WTC11 (cell line): Measurements from ENCODE around the gene DPY30. TPM values are rescaled to one million over a fixed set of nuclear protein-coding genes. Genes with fewer than 3 reads are reported as not detected.

ENCODE experiments used
- ATAC-seq: fragments of 200-7000 bp; cut with Tn5 transposase; 2 replicates; pipeline ENCODE4 v1.10.0; 2021; ENCODE audit warnings: mild to moderate bottlenecking, moderate library complexity
- CTCF ChIA-PET: fragments of 300-600 bp; sonication (Branson Sonifier 250); formaldehyde crosslinking; loops from one replicate; lab custom pipeline; 2021; ENCODE audit warnings: antibody characterized with exemption; lab: Charles Lee
- POLR2A ChIA-PET: fragments of 350-600 bp; sonication (Branson Sonifier 250); formaldehyde crosslinking; loops from one replicate; lab custom pipeline; 2021; ENCODE audit warnings: antibody characterized with exemption; lab: Charles Lee
- DNase-seq: peaks from one replicate; pipeline ENCODE4 v3.0.0; 2021; ENCODE audit warnings: low spot score
- H3K27ac Mint-ChIP-seq: 2 replicates; pipeline ENCODE4 v1.8.0; 2021; ENCODE audit warnings: mixed read lengths
- H3K27me3 Mint-ChIP-seq: 2 replicates; pipeline ENCODE4 v1.8.0; 2021; ENCODE audit warnings: low read depth, mild to moderate bottlenecking, moderate library complexity, mixed read lengths
- H3K36me3 Mint-ChIP-seq: 2 replicates; pipeline ENCODE4 v1.8.0; 2021; ENCODE audit warnings: mixed read lengths
- H3K4me1 Mint-ChIP-seq: 2 replicates; pipeline ENCODE4 v1.8.0; 2022; ENCODE audit warnings: mixed read lengths
- H3K4me3 Mint-ChIP-seq: 2 replicates; pipeline ENCODE4 v1.8.0; 2021; ENCODE audit warnings: mild to moderate bottlenecking, moderate library complexity, mixed read lengths
- H3K9me3 Mint-ChIP-seq: 2 replicates; pipeline ENCODE4 v1.8.0; 2021; ENCODE audit warnings: mixed read lengths
- ATF1 ChIP-seq: sonication (generic); formaldehyde crosslinking; IDR thresholded peaks from 2 replicates; pipeline ENCODE4 v1.8.1; 2023; ENCODE audit warnings: mild to moderate bottlenecking, moderate library complexity, missing genetic modification reagents
- FOXJ3 ChIP-seq: sonication (generic); formaldehyde crosslinking; IDR thresholded peaks from 2 replicates; pipeline ENCODE4 v1.9.0; 2021; ENCODE audit warnings: missing genetic modification reagents, mild to moderate bottlenecking, borderline replicate concordance
- FOXK1 ChIP-seq: sonication (generic); formaldehyde crosslinking; IDR thresholded peaks from 2 replicates; pipeline ENCODE4 v1.8.0; 2022; ENCODE audit warnings: mild to moderate bottlenecking, moderate library complexity, missing genetic modification reagents
- GABPB1 ChIP-seq: sonication (generic); formaldehyde crosslinking; IDR thresholded peaks from 2 replicates; pipeline ENCODE4 v1.8.1; 2023; ENCODE audit warnings: mild to moderate bottlenecking, missing genetic modification reagents
- GTF2I ChIP-seq: fragments of 250-450 bp; sonication (Bioruptor Pico); conservative IDR thresholded peaks from 2 replicates; pipeline ENCODE4 v1.4.0; 2021; ENCODE audit warnings: mild to moderate bottlenecking
- IRF2 ChIP-seq: sonication (generic); formaldehyde crosslinking; IDR thresholded peaks from 2 replicates; pipeline ENCODE4 v1.8.0; 2022; ENCODE audit warnings: low read depth, missing genetic modification reagents, borderline replicate concordance
- JAZF1 ChIP-seq: fragments of 250-450 bp; sonication (Bioruptor Pico); IDR thresholded peaks from 2 replicates; pipeline ENCODE4 v1.9.0; 2021; ENCODE audit warnings: moderate library complexity, mild to moderate bottlenecking, inconsistent platforms
- NFATC4 ChIP-seq: fragments of 250-450 bp; sonication (Bioruptor Pico); IDR thresholded peaks from 2 replicates; pipeline ENCODE4 v1.9.0; 2021; ENCODE audit warnings: mild to moderate bottlenecking
- NFYB ChIP-seq: sonication (generic); formaldehyde crosslinking; conservative IDR thresholded peaks from 2 replicates; pipeline ENCODE4 v1.8.0; 2022; ENCODE audit warnings: low read depth, missing genetic modification reagents
- NR1H2 ChIP-seq: sonication (generic); formaldehyde crosslinking; IDR thresholded peaks from 2 replicates; pipeline ENCODE4 v1.9.0; 2021; ENCODE audit warnings: mild to moderate bottlenecking, moderate library complexity, missing genetic modification reagents
- RORB ChIP-seq: fragments of 250-450 bp; sonication (Bioruptor Pico); IDR thresholded peaks from 2 replicates; pipeline ENCODE4 v1.9.0; 2021; ENCODE audit warnings: mild to moderate bottlenecking
- SMAD3 ChIP-seq: sonication (generic); formaldehyde crosslinking; IDR thresholded peaks from 2 replicates; pipeline ENCODE4 v1.8.0; 2022; ENCODE audit warnings: missing genetic modification reagents, mild to moderate bottlenecking, borderline replicate concordance
- TCF7 ChIP-seq: sonication (generic); formaldehyde crosslinking; IDR thresholded peaks from 2 replicates; pipeline ENCODE4 v1.8.0; 2022; ENCODE audit warnings: mild to moderate bottlenecking, low read depth, missing genetic modification reagents, moderate library complexity
- TEAD1 ChIP-seq: sonication (generic); formaldehyde crosslinking; IDR thresholded peaks from 2 replicates; pipeline ENCODE4 v1.8.0; 2022; ENCODE audit warnings: mild to moderate bottlenecking, missing genetic modification reagents
- TEAD4 ChIP-seq: sonication (generic); formaldehyde crosslinking; IDR thresholded peaks from 2 replicates; pipeline ENCODE4 v1.8.0; 2022; ENCODE audit warnings: mild to moderate bottlenecking, missing genetic modification reagents
- ZNF121 ChIP-seq: sonication (generic); formaldehyde crosslinking; IDR thresholded peaks from 2 replicates; pipeline ENCODE4 v1.8.0; 2023; ENCODE audit warnings: missing genetic modification reagents
- ZNF232 ChIP-seq: sonication (generic); formaldehyde crosslinking; IDR thresholded peaks from 2 replicates; pipeline ENCODE4 v1.8.0; 2022; ENCODE audit warnings: mild to moderate bottlenecking, missing genetic modification reagents
- ZNF416 ChIP-seq: fragments of 250-450 bp; sonication (Bioruptor Pico); IDR thresholded peaks from 2 replicates; pipeline ENCODE4 v1.9.0; 2021; ENCODE audit warnings: mild to moderate bottlenecking, inconsistent platforms
- total RNA-seq: library from RNA; stranded (reverse); gene quantifications from 3 replicates; pipeline ENCODE4 v1.2.3, GENCODE V29; 2021
- TF ChIP-seq, protein P1 (sequence below): sonication (generic); formaldehyde crosslinking; IDR thresholded peaks from 2 replicates; pipeline ENCODE4 v1.8.1; 2023; ENCODE audit warnings: mild to moderate bottlenecking, missing genetic modification reagents
- TF ChIP-seq, protein P2 (sequence below): sonication (generic); formaldehyde crosslinking; IDR thresholded peaks from 2 replicates; pipeline ENCODE4 v1.8.0; 2023; ENCODE audit warnings: missing genetic modification reagents
- TF ChIP-seq, protein P3 (sequence below): fragments of 250-450 bp; sonication (Bioruptor Pico); IDR thresholded peaks from 2 replicates; pipeline ENCODE4 v1.9.0; 2021; ENCODE audit warnings: moderate library complexity, mild to moderate bottlenecking, inconsistent platforms, borderline replicate concordance
- TF ChIP-seq, protein P4 (sequence below): sonication (generic); formaldehyde crosslinking; IDR thresholded peaks from 2 replicates; pipeline ENCODE4 v1.8.0; 2022; ENCODE audit warnings: mild to moderate bottlenecking, missing genetic modification reagents

The DPY30 gene
- total RNA-seq, 1 experiment from 2014 or later = 116 TPM

DNA sequence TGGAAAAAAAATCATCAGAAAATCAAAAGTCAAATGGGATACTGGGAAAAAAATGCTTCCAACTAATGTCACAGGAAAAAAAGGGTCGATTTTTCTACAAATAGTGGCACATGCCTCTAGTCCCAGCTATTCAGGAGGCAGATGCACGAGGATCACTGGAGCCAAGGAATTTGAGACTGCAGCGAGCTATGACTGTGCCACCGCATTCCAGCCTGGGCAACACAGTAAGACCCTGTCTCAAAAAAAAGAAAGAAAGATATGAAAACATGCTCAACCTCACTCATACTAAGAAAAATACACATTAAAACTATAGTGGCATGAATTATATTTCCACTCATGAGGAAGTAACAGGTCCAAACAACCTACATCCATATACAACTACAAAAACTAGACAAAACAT lies 46.7 kb downstream of the DPY30 start:
- Mint-ChIP-seq H3K36me3 (no peaks in the 10 kb centered on the region), H3K4me1 (peaks cover 9% of the 10 kb centered on the region), H3K9me3 (no peaks in the 10 kb centered on the region), H3K27ac (0 out of 2 replicates have a peak overlapping the region, but pooled peaks have one; percentile 34), H3K4me3 (no peak overlapping the region), H3K27me3 (no peaks in the 10 kb centered on the region)
- ChIA-PET CTCF (no interaction called here), POLR2A (no interaction called here)
- DNase-seq (no peak), ATAC-seq (no peak)
- peak; percentile 85 for TF ChIP-seq ZNF121
- TF ChIP-seq, protein P1, sequence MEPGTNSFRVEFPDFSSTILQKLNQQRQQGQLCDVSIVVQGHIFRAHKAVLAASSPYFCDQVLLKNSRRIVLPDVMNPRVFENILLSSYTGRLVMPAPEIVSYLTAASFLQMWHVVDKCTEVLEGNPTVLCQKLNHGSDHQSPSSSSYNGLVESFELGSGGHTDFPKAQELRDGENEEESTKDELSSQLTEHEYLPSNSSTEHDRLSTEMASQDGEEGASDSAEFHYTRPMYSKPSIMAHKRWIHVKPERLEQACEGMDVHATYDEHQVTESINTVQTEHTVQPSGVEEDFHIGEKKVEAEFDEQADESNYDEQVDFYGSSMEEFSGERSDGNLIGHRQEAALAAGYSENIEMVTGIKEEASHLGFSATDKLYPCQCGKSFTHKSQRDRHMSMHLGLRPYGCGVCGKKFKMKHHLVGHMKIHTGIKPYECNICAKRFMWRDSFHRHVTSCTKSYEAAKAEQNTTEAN (CRISPR knock-in tag) = no peak

DNA sequence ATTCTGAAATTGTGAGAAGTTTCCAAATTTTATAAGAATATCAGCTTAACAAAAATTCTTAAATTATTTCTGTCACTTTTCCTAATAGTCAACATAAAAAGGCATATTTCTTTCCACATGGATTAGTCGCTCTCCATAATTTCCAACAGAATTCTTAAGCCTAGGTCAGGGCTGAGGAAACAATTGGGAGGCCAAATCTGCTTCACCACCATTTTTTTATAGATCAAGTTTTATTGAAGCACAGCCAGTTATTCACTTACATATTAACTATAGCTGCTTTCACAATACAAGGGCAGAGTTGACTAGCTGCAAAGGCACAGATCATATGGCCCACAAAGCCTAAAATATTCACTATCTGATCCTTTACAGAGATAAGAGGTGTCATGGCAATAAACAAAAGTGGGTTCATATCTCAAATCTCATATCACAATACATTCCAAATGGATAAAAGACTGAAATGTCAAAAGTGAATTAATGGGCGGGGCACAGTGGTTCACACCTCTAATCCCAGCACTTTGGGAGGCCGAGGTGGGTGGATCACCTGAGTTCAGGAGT lies 47.5 kb downstream of the DPY30 start:
- ATAC-seq = no peak
- no peak for TF ChIP-seq IRF2 (CRISPR knock-in tag)
- no peak for TF ChIP-seq FOXK1
- TF ChIP-seq FOXJ3 = no peak
- TF ChIP-seq TCF7 (CRISPR knock-in tag) = no peak
- TF ChIP-seq GABPB1 (CRISPR knock-in tag) = no peak
- TF ChIP-seq, protein P2, sequence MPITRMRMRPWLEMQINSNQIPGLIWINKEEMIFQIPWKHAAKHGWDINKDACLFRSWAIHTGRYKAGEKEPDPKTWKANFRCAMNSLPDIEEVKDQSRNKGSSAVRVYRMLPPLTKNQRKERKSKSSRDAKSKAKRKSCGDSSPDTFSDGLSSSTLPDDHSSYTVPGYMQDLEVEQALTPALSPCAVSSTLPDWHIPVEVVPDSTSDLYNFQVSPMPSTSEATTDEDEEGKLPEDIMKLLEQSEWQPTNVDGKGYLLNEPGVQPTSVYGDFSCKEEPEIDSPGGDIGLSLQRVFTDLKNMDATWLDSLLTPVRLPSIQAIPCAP (CRISPR knock-in tag) = no peak
- ChIA-PET POLR2A (no interaction called here), CTCF (no interaction called here)
- no peak for DNase-seq
- Mint-ChIP-seq H3K36me3 (no peaks in the 10 kb centered on the region), H3K27ac (0 out of 2 replicates have a peak overlapping the region, but pooled peaks have one; percentile 41), H3K4me1 (0 out of 2 replicates have a peak, but pooled peaks cover 3% of the 10 kb centered on the region), H3K27me3 (no peaks in the 10 kb centered on the region), H3K4me3 (no peak overlapping the region), H3K9me3 (no peaks in the 10 kb centered on the region)

DNA sequence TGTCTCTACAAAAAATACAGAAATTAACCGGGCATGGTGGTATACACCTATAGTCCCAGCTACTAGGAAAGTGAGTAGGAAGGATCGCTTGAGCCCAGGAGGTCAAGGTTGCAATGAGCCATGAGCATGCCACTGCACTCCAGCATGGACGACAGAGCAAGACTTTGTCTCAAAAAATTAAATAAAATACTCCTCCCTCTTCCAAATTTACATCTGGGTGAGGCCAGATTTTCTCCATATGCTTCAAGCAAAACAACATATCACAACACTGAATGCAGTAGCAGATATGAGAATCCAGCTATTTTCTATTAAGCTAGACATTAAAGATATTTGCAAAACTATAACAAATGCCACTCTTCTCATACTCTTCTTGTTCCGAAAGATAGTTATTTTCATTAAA lies 49.7 kb downstream of the DPY30 start:
- H3K4me1 Mint-ChIP-seq = no peaks in the 10 kb centered on the region
- no peak for ATAC-seq
- no peak overlapping the region for H3K4me3 Mint-ChIP-seq
- POLR2A ChIA-PET = no interaction called here
- H3K36me3 Mint-ChIP-seq = no peaks in the 10 kb centered on the region
- H3K9me3 Mint-ChIP-seq = no peaks in the 10 kb centered on the region
- no peak for DNase-seq
- H3K27me3 Mint-ChIP-seq = no peaks in the 10 kb centered on the region
- TF ChIP-seq JAZF1 (CRISPR knock-in tag) (no peak), TEAD1 (CRISPR knock-in tag) (no peak), SMAD3 (CRISPR knock-in tag) (no peak), GTF2I (CRISPR knock-in tag) (no peak), ZNF232 (CRISPR knock-in tag) (no peak)
- TF ChIP-seq, protein P3, sequence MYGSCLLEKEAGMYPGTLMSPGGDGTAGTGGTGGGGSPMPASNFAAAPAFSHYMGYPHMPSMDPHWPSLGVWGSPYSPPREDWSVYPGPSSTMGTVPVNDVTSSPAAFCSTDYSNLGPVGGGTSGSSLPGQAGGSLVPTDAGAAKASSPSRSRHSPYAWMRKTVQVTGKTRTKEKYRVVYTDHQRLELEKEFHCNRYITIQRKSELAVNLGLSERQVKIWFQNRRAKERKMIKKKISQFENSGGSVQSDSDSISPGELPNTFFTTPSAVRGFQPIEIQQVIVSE (CRISPR knock-in tag) = no peak
- TF ChIP-seq, protein P4, sequence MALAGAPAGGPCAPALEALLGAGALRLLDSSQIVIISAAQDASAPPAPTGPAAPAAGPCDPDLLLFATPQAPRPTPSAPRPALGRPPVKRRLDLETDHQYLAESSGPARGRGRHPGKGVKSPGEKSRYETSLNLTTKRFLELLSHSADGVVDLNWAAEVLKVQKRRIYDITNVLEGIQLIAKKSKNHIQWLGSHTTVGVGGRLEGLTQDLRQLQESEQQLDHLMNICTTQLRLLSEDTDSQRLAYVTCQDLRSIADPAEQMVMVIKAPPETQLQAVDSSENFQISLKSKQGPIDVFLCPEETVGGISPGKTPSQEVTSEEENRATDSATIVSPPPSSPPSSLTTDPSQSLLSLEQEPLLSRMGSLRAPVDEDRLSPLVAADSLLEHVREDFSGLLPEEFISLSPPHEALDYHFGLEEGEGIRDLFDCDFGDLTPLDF (CRISPR knock-in tag) = no peak
- TF ChIP-seq, all 79 proteins: peak for 0
- H3K27ac Mint-ChIP-seq = no peak overlapping the region
- CTCF ChIA-PET = interaction anchor here (1.7 kb wide), 1 partner anchor 103 kb away, joined by 5 read pairs; no protein-coding TSS in a partner anchor

DNA sequence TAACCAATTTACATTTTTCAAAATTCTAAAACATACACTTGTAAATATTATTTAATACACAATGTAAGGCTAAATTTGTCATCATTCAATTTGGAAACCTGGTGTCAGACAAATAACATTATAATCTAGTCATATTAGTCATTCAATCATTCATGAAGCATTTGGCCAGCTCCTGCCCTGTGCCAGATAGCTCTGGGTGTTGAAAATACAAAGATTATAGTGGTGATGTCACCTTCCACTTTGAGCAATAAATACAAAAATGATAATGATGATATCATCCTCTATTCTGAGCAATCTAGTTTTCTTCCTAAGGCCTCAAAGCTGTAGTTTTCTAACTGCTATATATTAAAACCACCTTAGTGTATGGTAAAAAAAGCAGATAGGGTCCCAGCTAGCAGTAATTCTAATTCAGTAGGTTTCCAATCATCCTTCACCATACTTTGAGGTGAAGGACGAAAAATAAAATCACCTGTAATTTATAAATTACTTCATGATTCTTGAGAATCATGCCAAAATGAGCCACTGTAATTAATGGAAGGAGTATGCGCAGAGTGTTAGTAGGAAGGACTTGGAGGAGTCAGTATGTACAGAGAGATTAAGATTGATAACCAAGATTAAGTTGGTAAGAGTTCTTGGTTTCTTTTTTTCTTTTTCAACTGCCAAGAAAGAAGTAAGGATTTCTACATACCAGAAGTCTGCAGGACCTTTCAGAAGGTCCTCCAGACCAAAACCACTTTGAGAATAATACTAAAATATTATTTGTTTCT lies 52.0 kb downstream of the DPY30 start:
- Mint-ChIP-seq H3K4me1 (peaks cover 10% of the 10 kb centered on the region), H3K27me3 (no peaks in the 10 kb centered on the region), H3K27ac (no peak overlapping the region), H3K36me3 (no peaks in the 10 kb centered on the region), H3K4me3 (no peak overlapping the region), H3K9me3 (no peaks in the 10 kb centered on the region)
- DNase-seq (no peak), ATAC-seq (no peak)
- ChIA-PET POLR2A (no interaction called here), CTCF (no interaction called here)
- no peak for TF ChIP-seq NFATC4
- TF ChIP-seq ATF1 (CRISPR knock-in tag) = no peak
- no peak for TF ChIP-seq NFYB
- no peak for TF ChIP-seq RORB (CRISPR knock-in tag)
- no peak for TF ChIP-seq SMAD3 (CRISPR knock-in tag)
- TF ChIP-seq, protein P1 (CRISPR knock-in tag) = no peak
- TF ChIP-seq, protein P2 (CRISPR knock-in tag) = no peak
- no peak for TF ChIP-seq NR1H2 (CRISPR knock-in tag)
- TF ChIP-seq ZNF416 (CRISPR knock-in tag) = no peak
- TF ChIP-seq TEAD4 = no peak
- no peak for TF ChIP-seq GTF2I (CRISPR knock-in tag)
